22Rv1 (cell line): ENCODE results near the gene PTPRD.

ENCODE experiments used
- CTCF ChIP-seq: fragments of 450-650 bp; IDR thresholded peaks from 2 replicates; pipeline ENCODE4 v1.5.1; 2017; ENCODE audit warnings: mild to moderate bottlenecking
- ZFX ChIP-seq: fragments of 450-650 bp; IDR thresholded peaks from 2 replicates; pipeline ENCODE4 v1.6.1; 2017; ENCODE audit warnings: antibody characterized with exemption, borderline replicate concordance

GRCh38 chr9:9620736-9621135 is 992.1 kb downstream of the PTPRD start:
- TF ChIP-seq CTCF (no peak), ZFX (no peak)
